ENCODE measurements around the gene PECR.

DNA sequence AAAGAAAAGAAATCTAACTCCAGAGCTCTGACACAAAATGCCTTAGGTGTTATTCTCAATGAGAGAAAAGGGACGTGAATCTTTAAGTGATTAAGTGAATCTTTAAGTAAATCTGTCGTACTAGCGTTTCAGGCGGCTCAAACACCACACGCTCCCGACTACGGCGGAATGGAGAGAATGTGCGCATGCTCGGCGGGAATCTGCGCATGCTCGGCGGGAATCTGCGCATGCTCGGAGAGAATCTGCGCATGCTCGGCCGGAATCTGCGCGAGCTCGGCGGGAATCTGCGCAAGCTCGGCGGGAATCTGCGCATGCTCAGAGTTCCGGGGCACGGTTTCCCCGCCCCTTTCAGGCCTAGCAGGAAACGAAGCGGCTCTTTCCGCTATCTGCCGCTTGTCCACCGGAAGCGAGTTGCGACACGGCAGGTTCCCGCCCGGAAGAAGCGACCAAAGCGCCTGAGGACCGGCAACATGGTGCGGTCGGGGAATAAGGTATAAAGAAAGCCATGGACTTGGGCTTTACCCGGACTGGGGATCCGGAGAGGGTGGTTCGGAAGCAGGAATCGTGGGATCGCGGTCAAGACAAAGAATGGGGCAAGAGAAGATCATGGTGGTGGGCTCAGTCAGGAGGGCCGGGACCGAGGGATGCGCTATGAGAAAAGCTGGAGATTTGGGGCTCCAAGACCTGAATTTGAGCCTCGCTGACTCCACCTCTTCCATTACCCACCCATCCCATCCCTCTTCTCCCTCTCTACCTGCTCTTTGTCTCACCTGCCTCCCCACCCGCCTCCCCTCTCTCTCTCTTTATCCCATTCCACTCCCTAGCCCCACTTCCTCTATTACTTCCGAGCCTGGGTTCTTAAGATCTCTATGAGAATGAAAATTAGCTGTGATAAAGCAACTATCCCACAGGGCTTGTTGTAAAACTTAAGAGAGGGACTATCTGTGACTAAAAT is 27.6 kb upstream of the PECR start, which contains the start of gene XRCC5:
- no peak for TF ChIP-seq EZH2 (IDR thresholded peaks at IDR 0.05; ENCODE audit: insufficient read depth, poor library complexity, severe bottlenecking)
- no peak for TF ChIP-seq EZH2phosphoT487 (IDR thresholded peaks at IDR 0.05; ENCODE audit: insufficient read depth, low read depth)
